HG03025 (cell line): Measurements from ENCODE around the gene SDK1.

ENCODE experiments used
- ATAC-seq: cut with Tn5 transposase; IDR thresholded peaks from one replicate; pipeline ENCODE4 v1.9.1; 2021; ENCODE audit warnings: mild to moderate bottlenecking, moderate library complexity; ENCODE audit not compliant: unreplicated experiment, low FRiP score

SDK1 gene

DNA sequence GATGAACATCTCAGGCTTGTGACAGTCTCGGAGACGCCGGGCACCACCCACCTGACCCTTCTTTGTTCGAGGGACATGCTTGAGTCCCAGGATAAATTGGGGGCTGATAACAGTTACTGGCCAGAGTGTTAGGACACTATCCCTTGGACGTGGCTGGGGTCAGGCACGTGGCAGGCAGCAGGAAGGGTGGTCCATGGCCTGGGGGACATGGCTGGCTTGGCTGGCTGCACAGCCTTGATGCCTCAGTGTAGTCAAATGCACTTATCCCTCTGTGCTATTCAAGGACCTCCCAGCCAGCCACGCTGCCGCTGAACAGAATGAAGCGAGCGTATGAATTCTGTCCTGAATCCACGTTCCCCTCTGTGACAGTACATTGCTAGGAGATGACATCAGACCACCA, 719.0 kb downstream of the SDK1 start:
- ATAC-seq: no peak

DNA sequence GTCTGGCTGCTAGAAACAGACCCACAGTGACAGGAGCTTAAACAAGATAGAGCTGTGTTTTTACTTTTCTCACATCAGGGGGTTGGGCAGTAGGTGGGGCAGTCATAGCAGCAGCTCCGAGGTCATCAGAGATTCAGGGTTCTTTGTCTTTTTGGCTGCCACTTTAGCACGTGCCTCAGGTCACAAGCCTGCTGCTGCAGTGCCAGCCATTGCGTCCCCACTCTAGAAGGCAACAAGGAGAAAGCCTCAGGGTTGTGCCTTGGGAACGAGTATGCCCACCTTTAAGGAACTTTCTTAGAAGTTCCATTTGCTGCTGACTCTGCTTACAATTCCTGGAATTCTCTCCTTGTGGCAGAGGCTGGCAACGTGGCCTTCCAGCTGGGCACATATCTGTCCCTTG, 720.4 kb downstream of the SDK1 start:
- no peak for ATAC-seq

DNA sequence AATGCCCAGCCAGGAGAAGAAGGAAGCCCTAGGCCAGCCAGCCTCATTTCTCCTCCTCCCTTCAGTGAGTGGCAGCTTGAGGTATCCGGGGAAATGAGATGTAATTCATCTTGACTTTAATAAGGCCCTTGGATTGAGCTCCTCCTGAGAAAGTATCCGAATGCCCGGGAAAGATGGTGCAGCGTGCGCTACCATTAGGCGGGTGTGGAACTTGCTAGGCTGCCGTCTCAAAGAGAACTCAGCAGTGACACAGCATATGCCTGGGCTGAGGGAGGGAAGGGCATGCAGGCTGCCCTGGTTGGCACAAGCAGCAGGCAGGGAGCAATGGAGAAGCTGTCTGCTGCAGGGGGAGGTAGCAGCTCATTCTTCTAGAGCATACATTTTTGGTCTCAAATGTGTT, 721.2 kb downstream of the SDK1 start:
- no peak for ATAC-seq

DNA sequence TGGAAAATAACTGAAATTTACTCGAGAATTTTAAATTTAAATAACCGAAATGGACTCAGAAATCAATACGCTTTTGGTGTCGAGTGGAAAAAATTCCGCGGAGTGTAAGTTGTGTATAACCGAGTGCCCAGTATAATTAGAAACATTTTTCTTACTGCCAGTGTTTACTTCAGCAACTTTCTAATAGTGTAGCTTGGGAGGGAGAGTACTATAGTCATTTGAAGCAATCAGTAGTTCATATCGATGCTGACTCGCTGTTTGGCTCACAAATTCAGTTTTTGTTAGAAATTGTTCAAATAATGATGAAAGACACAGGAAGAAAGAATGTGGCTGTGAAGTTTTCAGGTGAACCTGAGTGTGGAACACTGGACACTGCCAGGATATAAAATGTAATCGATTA, 722.5 kb downstream of the SDK1 start:
- ATAC-seq: no peak

DNA sequence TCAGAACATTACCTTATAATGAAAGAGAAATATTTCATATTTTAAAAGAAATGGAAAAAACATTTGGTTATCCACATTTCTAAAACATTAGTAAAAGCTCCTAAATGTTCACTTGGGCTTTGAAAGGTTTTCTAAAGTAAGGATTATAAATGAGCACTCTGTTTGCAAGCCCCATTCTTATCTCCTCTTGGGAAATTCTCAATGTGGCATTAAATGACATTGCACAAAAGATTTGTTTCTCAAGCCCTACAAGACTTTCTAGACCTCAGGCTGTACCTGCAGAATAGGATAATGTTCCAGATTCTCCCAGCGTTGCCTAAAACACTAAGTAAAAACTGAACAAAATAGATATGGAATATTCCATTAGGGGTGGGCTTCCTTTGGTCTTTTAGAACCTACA, 723.1 kb downstream of the SDK1 start:
- ATAC-seq: no peak

DNA sequence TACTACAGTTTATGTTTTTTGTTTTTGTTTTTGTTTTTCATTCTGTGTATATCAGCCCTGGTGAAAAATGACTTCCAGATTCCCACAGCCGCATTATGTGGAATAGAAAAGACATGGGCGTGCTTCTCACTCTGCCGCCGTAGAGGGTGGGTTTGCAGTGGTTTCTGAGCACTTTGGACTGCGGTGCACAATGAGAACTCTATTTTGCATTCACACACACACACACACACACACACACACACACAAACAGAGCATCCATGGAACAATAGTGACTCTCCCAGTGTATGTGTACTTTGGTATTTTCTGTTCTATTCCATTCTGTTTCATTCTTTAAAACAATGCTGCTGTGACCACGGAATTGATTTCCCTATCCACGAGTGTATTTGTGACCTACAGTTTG, 723.8 kb downstream of the SDK1 start:
- no peak for ATAC-seq

DNA sequence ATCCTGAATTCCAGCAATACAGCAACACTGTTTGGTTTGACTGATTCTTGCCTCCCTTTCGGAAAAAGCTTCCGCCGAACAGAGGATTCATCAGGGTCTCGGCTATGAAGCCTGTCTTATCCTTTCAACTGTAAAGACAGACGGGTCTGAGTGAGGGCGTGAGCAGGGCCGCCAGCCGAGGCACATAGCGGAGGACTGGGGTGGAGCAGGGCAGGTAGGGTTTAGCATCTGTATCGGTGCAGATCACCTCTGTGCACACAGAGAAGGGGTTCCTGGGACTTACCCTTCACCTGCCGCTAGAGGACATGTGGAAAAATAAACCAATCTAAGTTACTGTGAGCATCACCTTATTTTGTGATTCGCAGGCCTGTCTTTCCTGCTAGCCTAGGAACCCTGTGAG, 724.2 kb downstream of the SDK1 start:
- ATAC-seq: no peak

DNA sequence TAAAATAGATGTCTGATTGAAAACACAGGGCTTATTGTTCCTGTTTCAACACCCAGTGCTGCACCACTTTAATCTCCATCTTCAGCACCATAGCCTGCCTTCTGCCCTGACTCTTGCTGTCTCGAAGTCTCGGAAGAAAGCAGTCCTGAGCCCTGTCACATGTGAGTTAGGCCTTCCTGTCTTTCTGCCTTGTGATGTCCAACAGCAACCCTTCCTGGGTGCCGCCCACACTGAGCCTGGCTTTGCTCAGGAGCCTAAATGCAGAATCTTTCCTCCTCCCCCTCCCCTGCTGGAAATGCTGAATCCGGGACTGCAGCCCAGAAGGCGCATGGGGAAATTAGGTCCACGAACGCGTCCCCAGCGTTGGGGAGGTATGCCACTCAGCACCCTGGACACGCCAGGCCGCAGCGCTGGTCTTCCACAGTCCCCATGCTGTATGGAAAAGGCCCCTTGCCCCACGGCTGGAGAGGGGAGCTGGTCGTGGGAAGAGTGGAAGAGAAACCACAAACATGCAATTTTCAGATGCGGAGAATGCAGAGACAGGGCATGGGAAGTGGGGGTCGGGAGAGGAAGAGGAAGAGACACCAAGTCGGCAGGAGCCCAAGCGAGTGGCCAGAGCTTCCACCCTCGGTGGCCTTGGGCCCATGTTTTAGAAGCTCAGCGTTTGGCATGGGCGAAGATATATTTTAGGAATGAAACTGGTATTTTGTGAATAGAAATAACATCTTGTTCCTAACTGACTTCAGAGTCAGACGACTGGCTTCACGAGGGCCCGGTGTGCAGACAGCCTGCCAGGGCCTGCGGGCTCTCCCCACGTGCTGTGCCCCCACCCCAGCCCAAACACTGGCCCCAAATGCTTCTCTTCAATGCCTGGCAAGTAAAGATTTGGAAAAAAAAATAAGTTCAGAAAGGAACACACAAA, 724.9 kb downstream of the SDK1 start:
- ATAC-seq: no peak

DNA sequence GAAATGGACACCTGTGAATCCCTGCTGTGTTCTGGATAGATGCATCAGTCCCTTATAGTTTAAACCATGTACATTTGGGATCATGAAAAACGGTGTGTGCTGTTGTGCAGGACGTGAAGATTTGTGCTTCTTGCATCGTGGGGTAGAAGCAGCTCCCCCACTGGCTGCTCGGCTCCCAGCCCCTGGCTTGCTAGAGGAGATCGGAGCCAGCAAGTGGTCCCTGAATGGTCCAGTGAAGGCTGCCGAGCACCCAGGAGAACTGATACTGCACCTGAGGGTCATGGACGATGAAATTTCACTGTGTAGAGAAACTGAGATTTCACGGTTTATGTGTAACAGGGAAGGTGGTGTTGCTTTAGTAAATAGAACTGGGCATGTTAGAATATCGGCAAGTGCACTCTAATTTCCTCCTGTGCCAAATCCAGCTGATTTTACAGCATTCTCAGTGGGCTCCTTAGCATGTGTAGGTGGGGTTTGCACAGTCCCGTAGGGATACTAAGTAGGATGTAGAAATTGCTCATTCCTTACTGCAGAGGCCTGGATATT, 726.0 kb downstream of the SDK1 start:
- ATAC-seq: no peak

DNA sequence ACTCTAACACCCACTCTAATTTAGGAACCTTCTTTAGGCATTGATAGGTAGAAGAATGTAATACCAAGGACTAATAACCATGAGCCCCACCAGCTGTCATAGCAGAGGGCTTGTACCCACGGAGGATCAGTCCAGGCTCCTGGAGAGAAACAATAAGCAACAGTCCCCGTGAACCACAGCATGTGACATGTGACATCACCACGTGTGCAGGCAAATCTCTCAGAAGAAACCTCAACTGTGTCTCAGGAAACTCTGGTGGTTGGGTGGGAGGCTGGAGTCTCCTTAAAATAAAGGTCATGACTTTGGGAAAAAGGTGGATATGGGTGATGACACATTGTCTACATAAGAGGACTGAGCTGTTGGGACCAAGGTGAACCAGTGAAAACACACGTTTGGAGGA, 727.2 kb downstream of the SDK1 start:
- no peak for ATAC-seq

DNA sequence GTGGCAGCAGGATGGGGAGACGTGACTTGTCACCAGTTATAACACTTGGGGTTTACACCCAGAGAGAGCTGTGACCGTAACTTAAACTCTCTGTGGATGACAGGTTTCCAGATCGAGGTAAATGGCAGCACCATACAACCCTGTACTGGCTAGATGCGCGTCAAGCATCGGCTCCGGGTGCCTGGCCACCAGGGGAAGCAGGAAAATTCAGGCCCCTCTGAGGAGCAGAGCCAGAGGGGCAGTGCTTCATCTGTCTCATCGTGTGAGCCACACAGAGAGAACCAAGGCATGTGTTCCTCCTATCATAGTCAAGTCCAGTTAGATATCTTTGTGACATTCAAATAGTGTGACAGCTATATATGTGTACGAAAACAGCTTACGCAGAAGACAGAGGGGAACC, 728.9 kb downstream of the SDK1 start:
- no peak for ATAC-seq

DNA sequence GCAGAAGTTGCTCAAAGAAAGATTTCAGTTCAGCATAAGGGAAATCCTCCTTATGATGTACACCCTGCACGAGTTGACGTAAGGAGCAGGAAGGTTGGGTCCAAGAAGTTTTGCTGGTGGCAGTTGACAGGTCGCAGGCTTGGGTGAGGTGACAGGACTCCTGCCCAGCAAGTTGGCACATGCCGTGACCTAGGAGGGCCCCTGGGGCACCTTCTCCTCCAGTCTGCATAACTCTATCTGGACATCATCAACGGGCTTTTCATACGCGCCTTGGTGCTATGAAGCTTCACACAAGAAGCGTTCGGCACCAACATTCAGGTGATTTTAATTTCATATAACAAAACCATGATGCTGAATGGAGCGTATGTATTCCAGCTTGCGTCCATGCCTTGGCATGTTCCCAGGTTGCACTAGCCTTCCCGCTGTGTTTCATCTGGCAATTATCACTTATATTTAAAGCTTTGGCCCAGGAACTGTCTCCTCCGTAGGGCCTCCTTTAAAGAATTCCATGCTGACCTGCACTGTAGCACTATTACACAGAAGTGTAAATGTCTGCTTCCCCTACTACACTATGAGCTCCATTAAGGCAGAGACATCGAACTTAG, 729.4 kb downstream of the SDK1 start:
- no peak for ATAC-seq

DNA sequence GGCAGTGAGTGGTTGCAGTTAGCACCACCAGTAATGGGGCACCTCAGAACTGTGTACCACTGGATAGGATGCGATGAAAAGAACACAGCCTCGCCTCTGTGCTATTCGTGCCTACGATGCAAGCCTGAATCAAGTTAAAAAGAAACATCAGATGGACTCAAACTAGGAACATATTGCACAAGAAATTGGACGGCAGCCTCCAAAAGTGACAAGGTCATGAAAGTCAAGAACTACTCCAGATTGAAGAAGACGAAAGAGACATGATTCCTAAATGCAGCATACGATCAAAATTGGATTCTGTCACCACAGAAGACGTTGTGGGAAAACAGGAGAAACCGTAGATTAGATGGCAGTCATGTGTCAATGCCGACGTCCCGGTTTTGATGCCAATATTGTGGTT, 732.9 kb downstream of the SDK1 start:
- no peak for ATAC-seq

DNA sequence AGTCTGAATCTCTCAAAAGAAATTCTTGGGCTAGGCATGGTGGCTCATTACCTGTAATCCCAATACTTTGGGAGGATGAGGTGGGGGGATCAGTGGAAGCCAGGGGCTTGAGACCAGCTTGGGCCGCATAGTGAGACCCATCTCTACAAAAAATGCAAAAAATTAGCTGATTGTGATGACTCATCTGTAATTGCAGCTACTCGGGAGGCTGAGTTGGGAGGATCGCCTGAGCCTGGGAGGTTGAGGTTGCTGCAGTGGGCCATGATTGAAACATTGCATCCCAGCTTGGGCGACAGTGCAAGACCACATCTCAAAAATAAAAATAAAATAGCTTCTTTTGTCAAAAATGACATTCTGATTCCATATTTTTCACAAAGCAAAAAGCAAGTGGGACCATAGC, 736.3 kb downstream of the SDK1 start:
- no peak for ATAC-seq

DNA sequence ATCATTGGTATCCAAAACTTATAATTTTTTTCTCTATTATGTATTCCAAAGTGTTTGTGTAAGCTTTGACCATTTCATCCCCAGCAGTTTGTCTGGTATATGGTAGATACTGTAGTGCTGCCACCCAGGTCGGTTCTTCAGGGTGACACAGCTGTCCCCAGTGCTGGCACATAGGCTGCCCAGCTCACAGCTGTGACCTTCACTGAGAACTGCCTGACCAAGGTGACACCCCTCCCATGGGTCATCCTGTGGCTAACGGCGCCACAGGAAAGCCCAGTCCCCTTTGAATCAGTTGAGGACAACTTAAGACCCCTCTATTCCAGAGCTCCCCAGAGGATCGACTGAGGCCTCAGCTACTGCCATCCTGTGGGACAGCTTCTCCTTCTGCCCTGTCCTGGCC, 736.8 kb downstream of the SDK1 start:
- ATAC-seq: no peak

DNA sequence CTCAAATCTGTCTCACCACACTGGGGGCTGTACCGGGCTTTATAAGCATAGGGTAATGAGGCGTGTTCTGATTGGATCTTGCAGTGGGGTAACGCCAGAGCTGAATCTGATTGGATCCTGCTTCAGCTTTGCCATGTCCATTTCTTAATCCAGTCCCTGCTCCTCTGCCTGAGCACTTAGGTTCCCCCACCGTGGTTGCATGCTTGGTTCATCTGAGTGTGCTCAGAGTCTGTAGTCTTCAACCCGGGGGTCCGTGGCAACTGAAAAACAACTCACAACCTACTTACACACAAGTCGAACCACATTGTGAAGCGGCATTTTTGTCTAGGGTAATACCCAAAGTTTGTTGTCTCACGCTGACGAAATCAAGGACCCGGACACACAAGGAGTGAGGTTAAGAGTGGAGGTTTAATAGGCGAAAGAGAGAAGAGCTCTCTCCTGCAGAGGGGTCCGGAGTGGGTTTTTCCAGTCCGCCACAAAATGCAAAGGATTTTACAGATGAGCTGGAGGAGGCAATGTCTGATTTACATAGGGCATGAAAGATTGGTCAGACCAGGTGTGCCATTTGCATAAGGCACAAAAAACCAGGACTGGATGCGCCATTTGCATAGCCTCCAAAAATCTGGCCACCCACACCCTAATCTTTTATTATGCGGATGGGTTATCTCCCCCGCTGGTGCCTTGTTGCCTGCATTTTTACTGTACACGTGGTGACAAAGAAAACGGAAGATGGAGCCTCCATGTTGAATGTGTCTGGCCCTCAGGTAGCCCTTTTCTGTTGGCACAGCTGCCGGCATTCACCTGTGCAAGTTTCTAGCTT, 739.3 kb downstream of the SDK1 start:
- no peak for ATAC-seq

DNA sequence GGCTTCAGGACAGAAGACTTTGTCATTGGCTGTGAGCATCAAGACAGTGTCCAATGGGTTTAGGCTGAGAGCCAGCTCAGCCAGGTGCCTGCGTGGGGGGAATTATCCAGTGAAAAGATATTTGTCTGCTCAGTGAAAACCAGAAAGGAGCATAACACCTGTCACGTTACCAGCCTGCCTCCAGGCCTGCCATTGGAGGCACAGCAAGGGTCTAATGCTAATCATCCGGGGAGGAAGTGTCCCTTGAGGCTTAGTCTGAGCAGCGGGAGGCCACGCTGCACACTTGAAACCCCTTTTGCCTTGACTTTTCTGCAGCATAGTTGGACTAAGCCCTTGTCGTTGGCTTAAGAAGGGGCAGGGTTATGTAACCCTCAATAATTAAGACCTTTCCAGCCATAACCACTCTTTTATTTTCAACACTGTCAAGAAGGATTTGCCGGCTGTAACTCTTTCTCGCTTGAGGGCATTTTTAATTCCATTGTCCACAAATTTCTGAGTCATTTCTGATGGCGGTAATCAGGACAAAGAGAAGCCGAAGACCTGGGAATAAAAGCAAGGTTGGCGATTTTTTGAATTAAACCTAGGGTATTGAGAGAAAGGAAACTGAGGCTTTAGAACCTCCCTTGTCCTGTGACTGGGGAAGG, 741.5 kb downstream of the SDK1 start:
- ATAC-seq: no peak

DNA sequence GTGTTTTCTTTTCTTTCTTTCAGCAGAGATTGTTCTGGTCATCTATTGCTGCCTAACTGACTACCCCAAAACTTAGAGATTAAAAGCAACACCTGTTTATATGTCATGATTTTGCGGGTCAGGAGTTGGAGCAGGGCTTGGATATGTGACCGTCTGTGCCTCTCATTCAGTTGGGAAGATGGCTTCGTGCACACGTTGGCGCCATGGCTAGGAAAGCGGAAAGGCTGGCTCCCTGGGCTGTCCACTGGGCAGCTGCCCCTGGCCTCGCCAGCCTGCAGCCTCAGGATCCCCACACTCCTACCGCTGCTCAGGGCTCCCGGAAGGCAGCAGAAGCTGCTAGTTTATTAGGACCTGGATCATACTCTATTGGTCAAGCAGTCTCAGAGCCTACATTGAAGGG, 742.9 kb downstream of the SDK1 start:
- ATAC-seq: no peak

DNA sequence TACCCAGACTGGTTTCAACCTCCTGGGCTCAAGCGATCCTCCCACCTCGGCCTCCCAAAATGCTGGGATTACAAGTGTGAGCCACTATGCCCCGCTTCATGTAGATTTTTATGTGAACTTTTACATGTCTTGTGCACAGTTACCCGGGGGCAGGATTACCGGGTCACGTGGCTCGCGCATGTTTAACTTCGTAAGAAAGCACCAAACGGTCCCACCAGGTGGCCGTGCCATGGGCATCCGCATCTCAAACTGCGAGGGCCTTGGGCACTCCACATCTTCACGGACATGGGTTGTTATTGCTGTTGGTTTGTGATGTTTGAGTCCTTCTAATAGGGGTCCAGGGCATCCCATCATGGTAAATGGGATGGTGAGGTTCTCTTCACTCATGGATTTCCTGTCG, 744.4 kb downstream of the SDK1 start:
- ATAC-seq: no peak

DNA sequence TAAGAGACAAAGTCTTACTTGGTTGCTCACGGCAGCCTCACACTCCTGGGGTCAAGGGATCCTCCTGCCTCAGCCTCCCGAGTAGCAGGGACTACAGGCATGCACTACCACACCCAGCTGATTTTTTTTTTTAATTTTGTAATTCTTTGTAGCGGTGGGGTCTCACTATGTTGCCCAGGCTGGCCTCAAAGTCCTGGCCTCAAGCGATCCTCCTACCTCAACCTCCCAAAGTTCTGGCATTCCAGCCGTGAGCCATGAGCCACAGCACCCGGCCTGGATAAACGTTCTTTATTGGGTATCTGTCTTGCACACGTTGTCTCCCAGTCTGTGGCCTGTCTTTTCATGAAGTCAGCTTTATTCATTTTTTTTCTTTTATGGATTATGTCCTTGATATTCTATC, 744.9 kb downstream of the SDK1 start:
- ATAC-seq: no peak

DNA sequence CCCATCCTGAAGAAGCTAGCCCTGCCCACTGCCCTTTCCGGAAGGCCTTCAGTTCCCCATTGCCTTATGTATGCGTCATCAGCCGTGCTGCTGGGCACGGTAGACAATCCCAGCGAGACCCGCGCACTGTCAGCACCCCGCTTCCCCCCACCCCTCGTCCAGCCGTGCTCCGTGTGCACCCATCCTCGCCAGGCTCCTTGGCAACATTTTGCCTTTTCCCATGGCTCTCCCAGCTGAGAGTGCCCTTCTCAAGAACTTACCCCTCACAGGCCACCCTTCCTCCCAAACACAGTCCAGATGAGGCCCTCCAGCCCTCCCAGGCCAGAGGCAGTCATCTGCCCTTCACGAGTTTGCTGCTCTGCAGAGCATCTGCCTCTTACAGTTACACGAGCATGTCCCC, 747.3 kb downstream of the SDK1 start:
- ATAC-seq: no peak
